ENCODE measurements around the gene GNPDA2.

The GNPDA2 gene

DNA sequence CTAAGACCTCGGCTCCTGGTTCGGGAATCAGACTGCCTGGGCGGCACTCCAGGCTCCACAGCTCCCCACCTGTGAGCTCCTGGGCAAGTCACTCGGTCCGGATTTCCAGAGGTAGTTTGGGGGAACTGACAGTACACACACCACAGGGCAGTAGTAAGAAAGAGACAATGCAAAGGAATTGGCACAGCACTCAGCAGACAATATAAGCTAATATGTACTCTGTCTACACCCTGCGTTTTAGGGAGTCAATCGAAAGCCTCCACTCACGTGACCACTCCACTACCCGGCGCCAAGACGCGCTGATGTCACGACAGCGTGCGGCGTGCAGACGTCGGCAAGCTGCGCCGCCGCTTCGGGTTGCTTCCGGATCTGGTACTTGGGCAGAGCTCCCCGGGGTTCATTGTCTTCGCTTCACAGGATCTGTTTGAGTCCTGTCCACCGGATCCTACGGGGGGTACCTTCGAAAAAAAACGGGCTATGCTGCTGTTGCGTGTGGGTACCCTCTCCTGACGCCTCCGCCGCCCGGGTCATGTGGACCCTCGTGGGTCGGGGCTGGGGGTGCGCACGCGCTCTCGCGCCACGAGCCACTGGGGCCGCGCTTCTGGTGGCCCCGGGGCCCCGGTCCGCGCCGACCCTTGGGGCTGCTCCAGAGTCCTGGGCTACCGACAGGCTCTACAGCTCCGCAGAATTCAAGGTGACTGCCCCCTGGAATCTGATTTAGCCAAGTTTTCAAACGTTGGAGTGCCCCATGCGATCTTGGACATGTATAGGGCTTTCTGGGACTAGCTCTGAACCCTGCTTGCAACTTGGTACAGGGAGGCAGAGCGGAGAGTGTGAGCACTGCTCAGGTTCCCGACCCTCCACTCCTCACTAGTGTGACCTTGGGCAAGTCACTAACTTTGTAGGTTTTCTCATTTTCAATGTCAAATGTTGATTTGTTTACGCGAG, 48.0 kb downstream of the GNPDA2 start, which contains the start of gene GUF1:
GUF1 (plus strand) TSS at position 327 of the 948 bp plus-strand sequence; CDS start at position 530, 203 bp downstream.
- peak; percentile 62 for DNase-seq (ENCODE audit: low read depth)

- DNase-seq (ENCODE audit: low read depth): no peak
Observed at GRCh38 chr4:44675366-44675765, 51.0 kb downstream of the GNPDA2 start.

- DNase-seq (ENCODE audit: low read depth): no peak
Observed at GRCh38 chr4:44674471-44674870, 51.9 kb downstream of the GNPDA2 start.

GRCh38 chr4:44671636-44672035, 54.7 kb downstream of the GNPDA2 start:
- no peak for DNase-seq (ENCODE audit: low read depth)

GRCh38 chr4:44670506-44671199, 55.7 kb downstream of the GNPDA2 start:
- no peak for DNase-seq (ENCODE audit: low read depth)

- no peak for DNase-seq (ENCODE audit: low read depth)
Observed at GRCh38 chr4:44668526-44668925, 57.8 kb downstream of the GNPDA2 start.

GRCh38 chr4:44663539-44664263, 62.7 kb downstream of the GNPDA2 start:
- no peak for DNase-seq (ENCODE audit: low read depth)

GRCh38 chr4:44662623-44663005, 63.7 kb downstream of the GNPDA2 start:
- no peak for DNase-seq (ENCODE audit: low read depth)

DNA sequence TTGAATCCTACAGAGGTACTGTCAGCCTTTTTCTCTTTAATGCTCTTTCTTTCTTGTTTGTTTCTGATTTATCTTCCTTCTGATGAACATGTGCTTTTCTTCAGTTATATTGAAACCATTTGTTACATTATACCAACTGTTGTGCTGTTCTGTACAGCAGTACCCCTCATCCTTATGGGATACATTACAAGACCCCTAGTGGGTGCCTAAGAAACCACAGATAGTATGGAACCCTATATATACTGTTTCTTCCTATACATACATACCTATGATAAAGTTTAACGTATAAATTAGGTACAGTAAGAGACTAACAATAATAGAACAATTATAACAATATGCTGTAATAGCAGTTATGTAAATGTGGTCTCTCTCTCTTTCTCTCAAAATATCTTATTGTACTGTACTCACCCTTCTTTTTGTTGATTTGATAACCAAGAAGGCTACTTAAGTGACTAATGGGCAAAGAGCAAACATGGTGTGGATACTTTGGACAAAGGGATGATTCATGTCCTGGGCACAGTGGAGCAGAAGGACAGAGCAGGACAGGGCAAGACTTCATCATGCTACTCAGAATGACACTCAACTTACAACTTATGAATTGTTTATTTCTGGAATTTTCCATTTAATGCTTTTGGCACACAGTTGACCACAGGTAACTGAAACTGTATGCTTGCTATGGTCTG, 64.3 kb downstream of the GNPDA2 start:
- DNase-seq (ENCODE audit: low read depth): no peak

DNA sequence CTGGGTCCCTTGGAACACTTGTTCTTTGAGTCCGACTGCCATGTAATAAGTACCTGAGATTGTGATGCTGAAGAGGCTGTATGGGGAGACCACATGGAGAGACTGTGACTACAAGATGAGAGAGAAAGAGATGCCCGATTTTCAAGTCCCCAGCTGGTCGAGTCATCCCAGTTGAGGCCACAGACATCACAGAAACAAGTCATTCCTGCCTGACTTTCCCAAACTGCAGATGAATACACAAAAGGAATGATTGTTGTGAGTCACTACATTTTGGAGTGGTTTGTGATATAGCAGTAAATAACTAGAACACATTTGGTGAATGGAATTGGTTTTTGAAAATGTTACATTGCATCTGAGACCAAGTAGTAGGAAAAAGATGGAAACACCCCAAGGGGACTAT, 66.0 kb downstream of the GNPDA2 start:
- DNase-seq (ENCODE audit: low read depth): no peak

DNA sequence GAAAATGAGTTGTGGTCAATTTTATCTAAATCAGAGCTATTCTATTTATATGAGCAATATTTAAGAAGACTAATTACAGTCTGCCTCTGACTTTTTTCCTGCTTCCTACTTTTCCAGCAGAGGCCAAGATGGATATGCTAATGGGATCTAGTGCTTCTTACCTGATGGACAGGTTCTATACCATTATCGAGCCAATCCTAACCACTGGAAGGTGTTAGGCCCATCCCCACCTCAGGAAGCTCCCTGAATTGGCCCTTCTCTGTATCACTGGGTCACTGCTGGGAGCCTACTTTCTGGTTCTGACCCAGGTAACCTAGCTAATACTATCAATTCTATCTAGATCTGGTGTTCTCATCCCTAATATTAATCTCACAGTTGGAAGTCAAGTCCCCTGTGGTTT, 74.4 kb downstream of the GNPDA2 start:
- DNase-seq (ENCODE audit: low read depth): no peak
